ENCODE data around the gene TRPC3. TPM values are rescaled to one million over a fixed set of nuclear protein-coding genes. Genes with fewer than 3 reads are reported as not detected.

The TRPC3 gene
- polyA plus RNA-seq, 1 donor from 2014 or later, result 6.9 TPM

GRCh38 chr4:121876070-121876469, 75.8 kb downstream of the TRPC3 start:
- Histone ChIP-seq H4K20me1 (ENCODE audit: insufficient read depth) (no peaks in the 10 kb centered on the region), H3F3A (ENCODE audit: insufficient read depth, low read length, poor library complexity, severe bottlenecking) (no peaks in the 10 kb centered on the region), H3K27ac (ENCODE audit: low read length) (no peak overlapping the region), H3K27me3 (ENCODE audit: insufficient read depth, low read depth, low read length) (no peaks in the 10 kb centered on the region), H3K4me2 (ENCODE audit: low read length) (no peak overlapping the region), H3K79me2 (replicated peaks; ENCODE audit: insufficient read depth, low read length) (no peaks in the 10 kb centered on the region), H3K36me3 (ENCODE audit: insufficient read depth, low read length) (no peaks in the 10 kb centered on the region), H3K4me3 (ENCODE audit: low read length) (no peak overlapping the region), H3K9ac (ENCODE audit: low read length) (no peak overlapping the region), H2AFZ (ENCODE audit: low read depth, low read length) (no peak overlapping the region), H3K9me3 (ENCODE audit: low read length) (no peaks in the 10 kb centered on the region), H3K9me2 (ENCODE audit: insufficient read depth, low read length) (no peaks in the 10 kb centered on the region)
- no peak for TF ChIP-seq CTCF (IDR thresholded peaks at IDR 0.05; ENCODE audit: poor library complexity, severe bottlenecking)

- H3K27me3 ChIP-seq (ENCODE audit: insufficient read depth, low read depth, low read length), result no peaks in the 10 kb centered on the region
- H3K36me3 ChIP-seq (ENCODE audit: insufficient read depth, low read length), result no peaks in the 10 kb centered on the region
- no peak overlapping the region for H3K4me2 ChIP-seq (ENCODE audit: low read length)
- no peaks in the 10 kb centered on the region for H4K20me1 ChIP-seq (ENCODE audit: insufficient read depth)
- H3K4me3 ChIP-seq (ENCODE audit: low read length), result no peak overlapping the region
- no peaks in the 10 kb centered on the region for H3K9me3 ChIP-seq (ENCODE audit: low read length)
- H3K79me2 ChIP-seq (replicated peaks; ENCODE audit: insufficient read depth, low read length), result no peaks in the 10 kb centered on the region
- no peak overlapping the region for H3K27ac ChIP-seq (ENCODE audit: low read length)
- no peaks in the 10 kb centered on the region for H3K9me2 ChIP-seq (ENCODE audit: insufficient read depth, low read length)
- H3K9ac ChIP-seq (ENCODE audit: low read length), result no peak overlapping the region
- TF ChIP-seq CTCF (IDR thresholded peaks at IDR 0.05; ENCODE audit: poor library complexity, severe bottlenecking), result no peak
- no peak for TF ChIP-seq EZH2 (IDR thresholded peaks at IDR 0.05; ENCODE audit: borderline replicate concordance, insufficient read depth, low read length, poor library complexity, severe bottlenecking)
- no peak for TF ChIP-seq SMC3 (conservative IDR thresholded peaks at IDR 0.05; ENCODE audit: poor library complexity)
- TF ChIP-seq TAF1 (IDR thresholded peaks at IDR 0.05; ENCODE audit: low read depth), result no peak
- TF ChIP-seq REST (IDR thresholded peaks at IDR 0.05; ENCODE audit: borderline replicate concordance), result no peak
- TF ChIP-seq EP300 (conservative IDR thresholded peaks at IDR 0.05; ENCODE audit: poor library complexity, severe bottlenecking), result no peak
- TF ChIP-seq POLR2AphosphoS5 (IDR thresholded peaks at IDR 0.05), result no peak
- no peak for TF ChIP-seq MXI1 (conservative IDR thresholded peaks at IDR 0.05; ENCODE audit: poor library complexity, severe bottlenecking)
- TF ChIP-seq RAD21 (conservative IDR thresholded peaks at IDR 0.05), result no peak
- H2AFZ ChIP-seq (ENCODE audit: low read depth, low read length), result no peak overlapping the region
- no peaks in the 10 kb centered on the region for H3F3A ChIP-seq (ENCODE audit: insufficient read depth, low read length, poor library complexity, severe bottlenecking)
These were observed 76.2 kb downstream of the TRPC3 start for GRCh38 chr4:121875652-121876051.

Measured in neural cell (in vitro differentiated cells).